ENCODE data around the gene MTCH1. TPM values are rescaled to one million over a fixed set of nuclear protein-coding genes. Genes with fewer than 3 reads are reported as not detected.

The MTCH1 gene
- total RNA-seq, 1 donor from 2014 or later: 144 TPM

GRCh38 chr6:36969988-36970891 lies 15.8 kb downstream of the MTCH1 start:
- Mint-ChIP-seq H3K4me3 (no peak overlapping the region), H3K27ac (no peak overlapping the region), H3K27me3 (ENCODE audit: insufficient read depth, low read depth) (peaks cover 3% of the 10 kb centered on the region), H3K36me3 (peaks cover 15% of the 10 kb centered on the region), H3K9me3 (no peaks in the 10 kb centered on the region), H3K4me1 (no peaks in the 10 kb centered on the region)
- peaks cover 6% of the 10 kb centered on the region for H3F3A ChIP-seq (ENCODE audit: low read depth)
- H3K9ac ChIP-seq: no peak overlapping the region
- H2AFZ ChIP-seq (replicated peaks): no peak overlapping the region
- no peak overlapping the region for H3K4me3 ChIP-seq
- TF ChIP-seq EZH2phosphoT487 (IDR thresholded peaks at IDR 0.05) (no peak), EZH2 (IDR thresholded peaks at IDR 0.05) (no peak)
- TF ChIP-seq, protein P1, sequence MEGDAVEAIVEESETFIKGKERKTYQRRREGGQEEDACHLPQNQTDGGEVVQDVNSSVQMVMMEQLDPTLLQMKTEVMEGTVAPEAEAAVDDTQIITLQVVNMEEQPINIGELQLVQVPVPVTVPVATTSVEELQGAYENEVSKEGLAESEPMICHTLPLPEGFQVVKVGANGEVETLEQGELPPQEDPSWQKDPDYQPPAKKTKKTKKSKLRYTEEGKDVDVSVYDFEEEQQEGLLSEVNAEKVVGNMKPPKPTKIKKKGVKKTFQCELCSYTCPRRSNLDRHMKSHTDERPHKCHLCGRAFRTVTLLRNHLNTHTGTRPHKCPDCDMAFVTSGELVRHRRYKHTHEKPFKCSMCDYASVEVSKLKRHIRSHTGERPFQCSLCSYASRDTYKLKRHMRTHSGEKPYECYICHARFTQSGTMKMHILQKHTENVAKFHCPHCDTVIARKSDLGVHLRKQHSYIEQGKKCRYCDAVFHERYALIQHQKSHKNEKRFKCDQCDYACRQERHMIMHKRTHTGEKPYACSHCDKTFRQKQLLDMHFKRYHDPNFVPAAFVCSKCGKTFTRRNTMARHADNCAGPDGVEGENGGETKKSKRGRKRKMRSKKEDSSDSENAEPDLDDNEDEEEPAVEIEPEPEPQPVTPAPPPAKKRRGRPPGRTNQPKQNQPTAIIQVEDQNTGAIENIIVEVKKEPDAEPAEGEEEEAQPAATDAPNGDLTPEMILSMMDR (IDR thresholded peaks at IDR 0.05): no peak
- H3K27me3 ChIP-seq: no peaks in the 10 kb centered on the region
- no peaks in the 10 kb centered on the region for H3K9me3 ChIP-seq (ENCODE audit: low read depth)
- no peak overlapping the region for H3K27ac ChIP-seq
- no peaks in the 10 kb centered on the region for H3K79me2 ChIP-seq (ENCODE audit: low read depth)
- H3K36me3 ChIP-seq: no peaks in the 10 kb centered on the region
- no peaks in the 10 kb centered on the region for H4K20me1 ChIP-seq (ENCODE audit: low read depth)
- no peaks in the 10 kb centered on the region for H3K4me1 ChIP-seq
- DNase-seq (ENCODE audit: low spot score): no peak
- no peak overlapping the region for H3K4me2 ChIP-seq

DNA sequence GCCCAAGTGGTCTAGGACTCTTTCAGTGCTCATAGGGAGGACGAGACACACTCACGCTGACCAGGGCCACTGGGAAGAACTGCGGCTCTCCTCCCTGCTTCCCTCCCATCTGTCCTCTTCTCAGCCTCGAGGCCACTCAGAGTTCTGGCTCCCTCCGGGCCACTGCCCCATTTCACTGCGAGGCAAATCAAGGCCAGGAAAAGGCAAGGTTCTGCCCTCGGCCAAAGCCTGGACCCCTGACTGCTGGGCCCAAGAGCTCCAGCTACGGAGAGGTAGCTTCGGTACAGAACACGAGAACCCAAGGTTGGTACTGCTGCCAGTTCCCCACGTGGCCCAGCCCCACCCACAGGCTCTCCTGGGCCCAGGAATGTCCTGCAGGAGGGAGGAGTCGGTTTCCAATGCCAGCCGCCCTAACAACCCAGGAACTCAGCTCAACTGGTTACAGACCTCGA lies 16.7 kb downstream of the MTCH1 start:
- Mint-ChIP-seq H3K9me3 (no peaks in the 10 kb centered on the region), H3K36me3 (peaks cover 11% of the 10 kb centered on the region), H3K4me3 (no peak overlapping the region), H3K27me3 (ENCODE audit: insufficient read depth, low read depth) (peaks cover 3% of the 10 kb centered on the region), H3K4me1 (peaks cover 3% of the 10 kb centered on the region), H3K27ac (no peak overlapping the region)
- no peaks in the 10 kb centered on the region for H3K4me1 ChIP-seq
- H4K20me1 ChIP-seq (ENCODE audit: low read depth): no peaks in the 10 kb centered on the region
- peaks cover 6% of the 10 kb centered on the region for H3F3A ChIP-seq (ENCODE audit: low read depth)
- no peaks in the 10 kb centered on the region for H3K27me3 ChIP-seq
- H3K36me3 ChIP-seq: no peaks in the 10 kb centered on the region
- no peak overlapping the region for H3K4me2 ChIP-seq
- TF ChIP-seq EZH2phosphoT487 (IDR thresholded peaks at IDR 0.05): no peak
- TF ChIP-seq, protein P1 (IDR thresholded peaks at IDR 0.05): no peak
- TF ChIP-seq EZH2 (IDR thresholded peaks at IDR 0.05): no peak
- DNase-seq (ENCODE audit: low spot score): no peak
- H3K27ac ChIP-seq: no peak overlapping the region
- H2AFZ ChIP-seq (replicated peaks): no peak overlapping the region
- no peaks in the 10 kb centered on the region for H3K9me3 ChIP-seq (ENCODE audit: low read depth)
- H3K4me3 ChIP-seq: no peak overlapping the region
- no peaks in the 10 kb centered on the region for H3K79me2 ChIP-seq (ENCODE audit: low read depth)
- H3K9ac ChIP-seq: no peak overlapping the region

DNA sequence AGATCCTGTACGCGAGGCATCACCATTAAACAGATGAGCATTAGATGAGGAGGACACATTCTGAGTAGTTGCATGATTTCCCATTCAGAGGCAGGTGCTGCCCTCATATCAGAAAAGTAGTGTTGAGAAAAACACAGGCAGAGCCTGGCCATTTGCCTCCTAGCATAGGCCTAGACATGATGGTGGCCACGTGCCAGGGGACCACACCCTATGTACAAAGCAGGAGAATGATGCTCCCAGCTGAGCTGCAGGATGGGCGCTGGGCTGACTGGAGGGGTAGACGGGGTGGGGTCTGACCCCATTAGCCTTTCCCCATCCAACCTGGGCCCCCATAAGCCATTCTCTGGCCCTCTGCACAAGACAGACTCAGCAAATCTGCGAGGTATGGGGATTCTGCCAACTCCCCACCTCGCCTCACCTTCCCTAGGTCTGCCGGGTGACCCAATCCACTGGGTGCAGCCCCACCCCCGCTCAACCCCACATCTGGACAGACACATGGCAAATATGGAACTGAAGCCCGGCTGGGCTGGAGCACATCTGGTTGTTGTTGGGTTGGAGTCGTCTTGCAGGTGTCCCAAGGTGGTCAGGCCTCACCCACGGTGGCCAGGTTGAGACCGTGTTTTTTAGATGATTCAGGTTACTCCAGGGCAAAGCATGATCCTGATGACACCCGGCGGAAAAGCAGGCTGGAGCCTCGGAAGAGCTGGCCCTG lies 17.6 kb downstream of the MTCH1 start:
- no peak for DNase-seq (ENCODE audit: low spot score)
- no peaks in the 10 kb centered on the region for H3K4me1 ChIP-seq
- Mint-ChIP-seq H3K4me1 (peaks cover 5% of the 10 kb centered on the region), H3K27me3 (ENCODE audit: insufficient read depth, low read depth) (peaks cover 3% of the 10 kb centered on the region), H3K36me3 (peaks cover 11% of the 10 kb centered on the region), H3K27ac (no peak overlapping the region), H3K9me3 (no peaks in the 10 kb centered on the region), H3K4me3 (no peak overlapping the region)
- peaks cover 7% of the 10 kb centered on the region for H3F3A ChIP-seq (ENCODE audit: low read depth)
- H3K9me3 ChIP-seq (ENCODE audit: low read depth): no peaks in the 10 kb centered on the region
- no peaks in the 10 kb centered on the region for H3K36me3 ChIP-seq
- no peaks in the 10 kb centered on the region for H3K27me3 ChIP-seq
- H3K4me2 ChIP-seq: no peak overlapping the region
- H3K79me2 ChIP-seq (ENCODE audit: low read depth): no peaks in the 10 kb centered on the region
- no peak overlapping the region for H2AFZ ChIP-seq (replicated peaks)
- H3K9ac ChIP-seq: no peak overlapping the region
- no peak overlapping the region for H3K27ac ChIP-seq
- no peaks in the 10 kb centered on the region for H4K20me1 ChIP-seq (ENCODE audit: low read depth)
- H3K4me3 ChIP-seq: no peak overlapping the region
- TF ChIP-seq EZH2 (IDR thresholded peaks at IDR 0.05) (no peak), EZH2phosphoT487 (IDR thresholded peaks at IDR 0.05) (no peak)
- TF ChIP-seq, protein P1 (IDR thresholded peaks at IDR 0.05): no peak
